ENCODE data around the gene AMPD2.

DNA sequence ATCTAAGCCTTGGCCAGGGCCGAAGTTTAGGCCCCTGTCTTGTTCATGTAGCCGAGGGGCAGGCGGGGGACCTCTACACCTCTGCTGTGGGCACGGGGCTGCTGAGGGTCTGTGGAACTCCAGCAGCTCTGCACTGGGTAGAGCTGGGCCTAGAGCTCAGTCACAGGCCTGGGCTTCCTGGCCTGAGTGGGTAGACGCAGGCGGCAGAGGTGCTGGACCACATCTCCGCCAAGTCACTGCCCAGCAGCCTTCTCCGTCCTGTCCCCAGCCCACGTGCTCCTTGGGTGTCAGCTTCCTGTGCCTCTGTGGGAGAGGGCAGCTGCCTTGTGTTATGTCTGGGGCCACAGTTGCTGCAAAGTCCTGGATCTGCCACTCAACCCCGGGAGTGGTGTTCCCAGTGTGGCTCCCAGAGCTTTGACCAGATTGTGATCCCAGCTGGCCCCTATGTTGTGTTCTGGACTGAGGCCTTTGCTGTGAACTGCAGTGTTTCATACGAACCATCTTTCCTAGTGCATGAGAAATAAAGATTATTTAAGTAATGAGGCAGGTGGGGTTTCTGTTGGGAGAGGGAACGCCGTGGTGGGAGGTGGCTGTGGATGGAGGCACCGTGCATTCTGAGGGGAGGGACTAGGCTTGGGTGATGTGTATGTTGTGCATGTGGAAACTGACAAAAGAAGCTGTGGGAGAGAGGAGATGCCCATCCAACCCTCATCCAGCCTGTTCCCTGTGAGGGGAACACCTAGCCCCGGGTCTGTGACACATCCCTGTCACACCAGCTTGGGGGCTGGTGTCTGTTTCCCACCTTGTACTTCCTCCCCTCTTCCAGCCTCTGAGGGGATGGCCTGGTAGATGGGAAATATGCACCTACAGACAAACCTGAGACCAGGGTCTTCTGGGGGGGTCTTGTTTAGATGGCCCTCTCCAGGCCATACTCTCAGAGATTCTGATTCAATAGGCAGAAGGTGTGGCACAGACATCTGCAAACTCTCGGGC lies 12.2 kb downstream of the AMPD2 start:
- TF ChIP-seq, protein P1, sequence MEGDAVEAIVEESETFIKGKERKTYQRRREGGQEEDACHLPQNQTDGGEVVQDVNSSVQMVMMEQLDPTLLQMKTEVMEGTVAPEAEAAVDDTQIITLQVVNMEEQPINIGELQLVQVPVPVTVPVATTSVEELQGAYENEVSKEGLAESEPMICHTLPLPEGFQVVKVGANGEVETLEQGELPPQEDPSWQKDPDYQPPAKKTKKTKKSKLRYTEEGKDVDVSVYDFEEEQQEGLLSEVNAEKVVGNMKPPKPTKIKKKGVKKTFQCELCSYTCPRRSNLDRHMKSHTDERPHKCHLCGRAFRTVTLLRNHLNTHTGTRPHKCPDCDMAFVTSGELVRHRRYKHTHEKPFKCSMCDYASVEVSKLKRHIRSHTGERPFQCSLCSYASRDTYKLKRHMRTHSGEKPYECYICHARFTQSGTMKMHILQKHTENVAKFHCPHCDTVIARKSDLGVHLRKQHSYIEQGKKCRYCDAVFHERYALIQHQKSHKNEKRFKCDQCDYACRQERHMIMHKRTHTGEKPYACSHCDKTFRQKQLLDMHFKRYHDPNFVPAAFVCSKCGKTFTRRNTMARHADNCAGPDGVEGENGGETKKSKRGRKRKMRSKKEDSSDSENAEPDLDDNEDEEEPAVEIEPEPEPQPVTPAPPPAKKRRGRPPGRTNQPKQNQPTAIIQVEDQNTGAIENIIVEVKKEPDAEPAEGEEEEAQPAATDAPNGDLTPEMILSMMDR (IDR thresholded peaks at IDR 0.05), result no peak
- no peak for TF ChIP-seq POLR2A (IDR thresholded peaks at IDR 0.05)
